ENCODE measurements around the gene SLMAP. TPM values are rescaled to one million over a fixed set of nuclear protein-coding genes. Genes with fewer than 3 reads are reported as not detected.
A peak's percentile ranks its signal among the peaks of the same experiment; 100 is the strongest.

SLMAP gene
- total and polyA plus RNA-seq, 2 experiments from 2014 or later: 32.1 to 73.0 TPM

GRCh38 chr3:57903124-57903890 lies 147.2 kb downstream of the SLMAP start (continued):
- no peak for TF ChIP-seq ZNF462 (CRISPR knock-in tag; IDR thresholded peaks at IDR 0.05)
- no peak for TF ChIP-seq ETS1 (IDR thresholded peaks at IDR 0.05)
- no peak for TF ChIP-seq ZNF331 (CRISPR knock-in tag; IDR thresholded peaks at IDR 0.05; ENCODE audit: low read depth)
- TF ChIP-seq CREB1 (CRISPR knock-in tag; IDR thresholded peaks at IDR 0.05; ENCODE audit: low read depth): no peak

- H3K4me3 ChIP-seq: no peak overlapping the region
- ATAC-seq: no peak
- TF ChIP-seq REST (IDR thresholded peaks at IDR 0.05; ENCODE audit: unreplicated experiment) (no peak), CTCF (conservative IDR thresholded peaks at IDR 0.05; ENCODE audit: low read depth in 2 of 2) (peak; percentile 57 to 61), NANOG (IDR thresholded peaks at IDR 0.05; ENCODE audit: borderline replicate concordance) (no peak), ETS1 (IDR thresholded peaks at IDR 0.05) (no peak)
Observed at GRCh38 chr3:57910990-57911389, 154.9 kb downstream of the SLMAP start.

More at GRCh38 chr3:57910990-57911389, 154.9 kb downstream of the SLMAP start:
- Histone ChIP-seq H2AFZ (no peak overlapping the region), H3F3A (replicated peaks; ENCODE audit: low read depth) (0 out of 2 replicates have a peak, but pooled peaks cover 5% of the 10 kb centered on the region), H3K4me1 (ENCODE audit: insufficient read depth) (no peaks in the 10 kb centered on the region), H3K4me2 (no peak overlapping the region), H3K27ac (ENCODE audit: low read depth) (no peak overlapping the region), H4K20me1 (replicated peaks; ENCODE audit: insufficient read depth) (peaks cover 7% of the 10 kb centered on the region; the same call in 1 of the 2 replicates), H3K36me3 (ENCODE audit: insufficient read depth) (no peaks in the 10 kb centered on the region; the same call in none of the 2 replicates), H3K9me2 (ENCODE audit: insufficient read depth) (no peaks in the 10 kb centered on the region), H3K27me3 (ENCODE audit: insufficient read depth) (no peaks in the 10 kb centered on the region), H3K79me2 (replicated peaks; ENCODE audit: insufficient read depth) (no peaks in the 10 kb centered on the region)
- Mint-ChIP-seq H3K4me1 (no peaks in the 10 kb centered on the region), H3K36me3 (ENCODE audit: low read depth) (peaks cover 15% of the 10 kb centered on the region; the same call in 2 of the 3 replicates), H3K9me3 (no peaks in the 10 kb centered on the region), H3K27me3 (ENCODE audit: insufficient read depth, low read depth, poor library complexity) (no peaks in the 10 kb centered on the region), H3K4me3 (no peak overlapping the region), H3K27ac (no peak overlapping the region)
- DNase-seq (ENCODE audit: low spot score): peak; percentile 57
